ENCODE results near the gene ZNF296. TPM values are rescaled to one million over a fixed set of nuclear protein-coding genes. Genes with fewer than 3 reads are reported as not detected.

ZNF296 gene
- total RNA-seq (1.8 and 2.1 TPM in 2 replicates), polyA plus RNA-seq (0.35 and 0.46 TPM in 2 replicates), polyA minus RNA-seq (0.17 TPM in 1 of 2 replicates, not detected in the other), Bru-seq, nascent RNA (percentile 39 among the genes with signal in this experiment), BruChase-seq, experiment 1, labeled RNA remaining after a 6-hour chase (percentile 37 among the genes with signal in this experiment), BruChase-seq, experiment 2, labeled RNA remaining after a 2-hour chase (percentile 29 among the genes with signal in this experiment)
- 0.12 and 0.16 TPM in 2 replicates for polyA plus RNA-seq (2011; cell fraction: cytosol; rRNA removed)
- polyA plus RNA-seq (2011; cell fraction: nucleus; rRNA removed) = 0.26 and 0.34 TPM in 2 replicates
- 0.94 and 1.3 TPM in 2 replicates for polyA plus RNA-seq (2012)
- polyA minus RNA-seq (2011; cell fraction: cytosol; rRNA and poly(A)+ RNA removed) = 3.0 TPM
- polyA minus RNA-seq (2011; cell fraction: nucleus; rRNA and poly(A)+ RNA removed) = 0.38 TPM in 1 of 2 replicates, not detected in the other
- long read RNA-seq, transcript ZNF296-201 (3 exons, 1,744 nt) = major isoform, 5 of 5 reads
- long read RNA-seq, partial matches to known transcripts = 0 of 5 reads
- long read RNA-seq, other reads (novel, unspliced or antisense) = 0 of 5 reads

- Histone ChIP-seq H3K27me3 (ENCODE audit: control insufficient read depth in 2 of 2, insufficient read depth in 2 of 2, low read length in 2 of 2) (no peaks in the 10 kb centered on the region), H3K4me1 (ENCODE audit: control insufficient read depth, extremely low read depth, insufficient read depth, low read length) (peaks cover 16% of the 10 kb centered on the region), H3K27ac (ENCODE audit: insufficient read depth, low read depth, low read length) (peak within 1 kb of the TSS; percentile 29), H3K36me3 (ENCODE audit: control insufficient read depth in 2 of 2, extremely low read depth in 1 of 2, insufficient read depth in 2 of 2, low read length in 2 of 2) (no peaks in the 10 kb centered on the region), H3K9me3 (replicated peaks; ENCODE audit: control insufficient read depth, insufficient read depth, low read length) (no peaks in the 10 kb centered on the region), H3K9ac (replicated peaks; ENCODE audit: extremely low read depth, insufficient read depth, low read length) (peak within 1 kb of the TSS; percentile 58), H3K79me2 (ENCODE audit: control insufficient read depth, insufficient read depth, low read length) (peaks cover 21% of the 10 kb centered on the region), H3K4me3 (replicated peaks in 1 of 3; ENCODE audit: insufficient read depth in 1 of 3, low read depth in 1 of 3, low read length in 3 of 3) (peak within 1 kb of the TSS; percentile 18 to 37 (median 33)), H3K9me1 (replicated peaks; ENCODE audit: control insufficient read depth, extremely low read depth, insufficient read depth, low read length) (no peaks in the 10 kb centered on the region), H3K4me2 (ENCODE audit: insufficient read depth, low read length) (peak within 1 kb of the TSS; percentile 83), H4K20me1 (replicated peaks; ENCODE audit: control insufficient read depth, extremely low read depth, insufficient read depth, low read length) (no peaks in the 10 kb centered on the region), H2AFZ (ENCODE audit: low read depth, low read length) (peak within 1 kb of the TSS; percentile 84)
- BruUV-seq (replicated peaks) = TSS peak; percentile 31
- ChIA-PET POLR2A (no interaction called here), CTCF (interaction anchor here (2.5 kb wide), 1 partner anchor 17 kb away, joined by 9 read pairs; no protein-coding TSS in a partner anchor)
- dilution Hi-C loops (cut with MboI; ENCODE audit: extremely low pct_ligation_motif_present, low sequenced_read_pairs) (no loop called here), intact Hi-C loops (cut with micrococcal nuclease) (loop anchor here (5.0 kb wide), 1 partner anchor 39 kb away; the partner anchor contains the start of gene CLASRP)
- FAIRE-seq = peak; percentile 80
- peak; percentile 44 for DNase-seq (ENCODE audit: low read depth, low spot score)
- TF ChIP-seq POLR2A (IDR thresholded peaks at IDR 0.05; ENCODE audit: low read depth, low read length) = peak; percentile 47
- TF ChIP-seq MYC (IDR thresholded peaks at IDR 0.05; ENCODE audit: low read depth, low read length) = no peak
- TF ChIP-seq, protein P1, sequence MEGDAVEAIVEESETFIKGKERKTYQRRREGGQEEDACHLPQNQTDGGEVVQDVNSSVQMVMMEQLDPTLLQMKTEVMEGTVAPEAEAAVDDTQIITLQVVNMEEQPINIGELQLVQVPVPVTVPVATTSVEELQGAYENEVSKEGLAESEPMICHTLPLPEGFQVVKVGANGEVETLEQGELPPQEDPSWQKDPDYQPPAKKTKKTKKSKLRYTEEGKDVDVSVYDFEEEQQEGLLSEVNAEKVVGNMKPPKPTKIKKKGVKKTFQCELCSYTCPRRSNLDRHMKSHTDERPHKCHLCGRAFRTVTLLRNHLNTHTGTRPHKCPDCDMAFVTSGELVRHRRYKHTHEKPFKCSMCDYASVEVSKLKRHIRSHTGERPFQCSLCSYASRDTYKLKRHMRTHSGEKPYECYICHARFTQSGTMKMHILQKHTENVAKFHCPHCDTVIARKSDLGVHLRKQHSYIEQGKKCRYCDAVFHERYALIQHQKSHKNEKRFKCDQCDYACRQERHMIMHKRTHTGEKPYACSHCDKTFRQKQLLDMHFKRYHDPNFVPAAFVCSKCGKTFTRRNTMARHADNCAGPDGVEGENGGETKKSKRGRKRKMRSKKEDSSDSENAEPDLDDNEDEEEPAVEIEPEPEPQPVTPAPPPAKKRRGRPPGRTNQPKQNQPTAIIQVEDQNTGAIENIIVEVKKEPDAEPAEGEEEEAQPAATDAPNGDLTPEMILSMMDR (IDR thresholded peaks at IDR 0.05; ENCODE audit: extremely low read depth in 1 of 2, insufficient read depth in 1 of 2, low read depth in 1 of 2, low read length in 2 of 2) = no peak
- TF ChIP-seq POLR2AphosphoS5 (IDR thresholded peaks at IDR 0.05; ENCODE audit: insufficient read depth, low read depth, low read length) = peak; percentile 77
- no peak for TF ChIP-seq GATA2 (IDR thresholded peaks at IDR 0.05; ENCODE audit: insufficient read depth, insufficient read length, low read depth, low read length)
- TF ChIP-seq EZH2 (IDR thresholded peaks at IDR 0.05; ENCODE audit: borderline replicate concordance, low read depth, low read length, severe bottlenecking) = no peak
- TF ChIP-seq FOS (IDR thresholded peaks at IDR 0.05; ENCODE audit: borderline replicate concordance, insufficient read depth, low read length) = no peak
- no peak for TF ChIP-seq MAX (IDR thresholded peaks at IDR 0.05; ENCODE audit: insufficient read depth, insufficient read length)
- no peak for TF ChIP-seq JUN (IDR thresholded peaks at IDR 0.05; ENCODE audit: borderline replicate concordance, insufficient read depth, insufficient read length, low read depth)
Observed at GRCh38 chr19:45076029-45076850, at the start of gene ZNF296. TSS of gene ZNF296 (minus strand) at chr19:45076478. CDS start at chr19:45076373, 105 bp downstream.
